MG63 (cell line): ENCODE measurements around the gene TBC1D22B. TPM values are rescaled to one million over a fixed set of nuclear protein-coding genes. Genes with fewer than 3 reads are reported as not detected.
"Not testable (repeated sequence)": the region's sequence is repeated elsewhere in the genome, so short reads cannot be mapped to it uniquely, and the experiment has no call there.

ENCODE experiments used
- DNase-seq: peaks from one replicate; pipeline ENCODE4 v3.0.0-alpha.2; 2020
- H3K27me3 ChIP-seq: fragments of 250-450 bp; sonication (Bioruptor Pico); 2 replicates; pipeline ENCODE4 v1.5.1; 2020; ENCODE audit warnings: mild to moderate bottlenecking, moderate library complexity
- H3K36me3 ChIP-seq: fragments of 250-450 bp; sonication (Bioruptor Pico); 2 replicates; pipeline ENCODE4 v1.5.1; 2020; ENCODE audit warnings: mild to moderate bottlenecking, moderate library complexity
- H3K4me3 ChIP-seq: fragments of 250-450 bp; sonication (Bioruptor Pico); 2 replicates; pipeline ENCODE4 v1.5.1; 2020; ENCODE audit warnings: mild to moderate bottlenecking, moderate library complexity
- H3K9me3 ChIP-seq: fragments of 250-450 bp; sonication (Bioruptor Pico); 2 replicates; pipeline ENCODE4 v1.5.1; 2020; ENCODE audit warnings: mild to moderate bottlenecking, moderate library complexity
- total RNA-seq: library from RNA; depleted of rRNA; stranded (reverse); fragments of >200 nt; shearing (Covaris generic); gene quantifications from 2 replicates; pipeline ENCODE4 v1.2.3, GENCODE V29; 2014; ENCODE audit warnings: low replicate concordance

The TBC1D22B gene
- total RNA-seq, 1 experiment from 2014 or later = 4.4 TPM

DNA sequence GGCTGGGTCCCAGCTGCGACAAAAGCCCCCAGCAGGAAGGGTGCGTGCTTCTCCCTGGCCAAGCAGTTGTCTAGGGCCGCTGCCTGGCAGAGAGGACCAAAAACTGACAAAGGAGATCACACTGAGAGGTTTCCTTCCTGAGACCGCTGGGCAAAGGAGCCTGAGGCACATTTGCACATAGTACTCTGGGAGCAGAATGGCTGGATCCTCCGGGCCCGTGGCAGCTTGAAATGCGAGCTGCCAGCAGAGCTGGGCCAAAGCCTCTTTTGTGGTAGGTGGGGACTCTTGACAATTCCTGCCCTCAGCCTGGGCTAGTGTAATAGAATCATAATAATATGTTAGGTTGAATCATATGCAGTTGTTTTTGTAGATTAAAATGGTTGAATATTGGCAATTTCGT, 63.1 kb downstream of the TBC1D22B start:
- Histone ChIP-seq H3K4me3 (no peak overlapping the region), H3K27me3 (no peaks in the 10 kb centered on the region), H3K36me3 (peaks cover 17% of the 10 kb centered on the region), H3K9me3 (no peaks in the 10 kb centered on the region)
- DNase-seq = no peak

DNA sequence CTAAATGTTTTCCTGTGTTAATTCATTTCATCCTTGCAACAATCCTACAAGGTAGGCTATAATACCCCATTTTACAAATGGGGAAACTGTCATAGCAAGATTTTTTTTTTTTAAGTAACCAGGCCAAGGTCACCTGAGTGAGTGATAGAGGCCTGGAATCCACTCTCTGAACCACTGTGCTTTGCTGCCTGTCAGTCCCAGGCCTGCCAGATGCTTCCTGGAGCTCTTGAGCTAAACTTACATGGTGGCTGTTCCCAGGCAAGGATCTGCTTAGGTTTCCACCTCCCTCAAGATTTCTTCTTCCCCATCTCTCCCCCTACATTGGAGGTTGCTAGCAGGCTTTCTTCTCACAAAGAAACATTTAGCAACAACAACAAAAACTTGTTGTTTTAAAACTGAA, 63.5 kb downstream of the TBC1D22B start:
- peaks cover 14% of the 10 kb centered on the region for H3K36me3 ChIP-seq
- no peaks in the 10 kb centered on the region for H3K9me3 ChIP-seq
- H3K4me3 ChIP-seq = no peak overlapping the region
- DNase-seq = no peak
- no peaks in the 10 kb centered on the region for H3K27me3 ChIP-seq

DNA sequence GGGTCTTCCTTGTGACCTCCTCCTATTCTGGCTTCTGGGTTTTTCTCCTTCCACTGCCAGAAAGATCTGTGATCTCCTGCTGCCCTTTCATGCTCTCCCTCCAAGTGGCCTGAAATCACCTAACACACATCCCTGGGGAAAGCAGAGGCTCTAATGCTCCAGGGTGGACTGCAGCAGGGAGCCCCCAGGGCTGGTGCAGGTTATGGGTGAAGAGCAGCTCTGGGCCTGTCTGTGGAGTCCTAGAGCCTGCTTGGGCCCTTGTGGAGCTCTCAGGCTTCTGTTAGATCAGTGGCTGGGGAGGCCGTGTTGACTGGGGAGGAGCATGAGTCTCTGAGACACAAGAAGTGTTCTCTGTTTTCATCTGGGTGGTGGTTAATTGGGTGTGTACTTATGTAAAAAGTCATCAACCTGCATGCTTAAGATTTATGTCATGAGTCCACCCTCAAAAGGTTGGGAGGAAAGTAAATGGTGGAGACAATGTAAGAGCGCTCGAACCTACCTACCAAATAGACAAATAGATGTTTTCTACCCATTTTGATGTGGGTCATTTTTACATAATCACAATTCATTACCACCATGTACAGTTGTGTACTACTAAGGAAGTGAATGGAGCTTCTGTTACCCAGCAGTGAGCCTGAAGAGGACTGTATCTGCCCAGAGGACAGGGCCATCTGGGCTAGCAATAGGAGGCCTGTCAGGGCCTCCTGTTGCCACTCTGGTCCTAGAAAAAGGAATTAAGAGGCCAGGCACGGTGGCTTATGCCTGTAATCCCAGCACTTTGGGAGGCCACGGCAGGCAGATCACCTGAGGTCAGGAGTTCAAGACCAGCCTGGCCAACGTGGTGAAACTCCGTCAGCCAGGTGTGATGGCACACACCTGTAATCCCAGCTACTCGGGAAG, 64.2 kb downstream of the TBC1D22B start:
- peaks cover 12% of the 10 kb centered on the region for H3K36me3 ChIP-seq
- H3K27me3 ChIP-seq = no peaks in the 10 kb centered on the region
- DNase-seq = no peak
- no peak overlapping the region for H3K4me3 ChIP-seq
- H3K9me3 ChIP-seq = no peaks in the 10 kb centered on the region

DNA sequence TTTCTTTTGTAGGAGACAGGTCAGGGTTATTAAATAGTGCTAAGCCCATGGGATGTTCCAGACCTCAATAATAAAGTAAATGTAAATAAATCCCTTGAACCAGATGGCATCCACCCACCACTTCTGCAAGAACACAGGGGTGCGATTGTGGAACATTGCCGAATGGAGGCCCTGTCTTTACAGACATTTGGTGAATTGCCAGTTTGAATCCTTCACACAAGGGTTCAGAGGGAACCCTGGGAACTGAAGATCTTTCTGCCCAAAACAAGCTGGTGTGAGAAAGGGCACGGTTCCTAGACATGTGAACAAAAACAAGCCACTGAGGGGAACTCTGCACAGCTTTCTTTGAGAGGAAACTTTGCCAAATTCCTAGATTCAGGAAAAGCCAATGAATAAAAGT, 66.0 kb downstream of the TBC1D22B start:
- Histone ChIP-seq H3K27me3 (no peaks in the 10 kb centered on the region), H3K36me3 (no peaks in the 10 kb centered on the region; the same call in 1 of the 2 replicates)
- no peak for DNase-seq

DNA sequence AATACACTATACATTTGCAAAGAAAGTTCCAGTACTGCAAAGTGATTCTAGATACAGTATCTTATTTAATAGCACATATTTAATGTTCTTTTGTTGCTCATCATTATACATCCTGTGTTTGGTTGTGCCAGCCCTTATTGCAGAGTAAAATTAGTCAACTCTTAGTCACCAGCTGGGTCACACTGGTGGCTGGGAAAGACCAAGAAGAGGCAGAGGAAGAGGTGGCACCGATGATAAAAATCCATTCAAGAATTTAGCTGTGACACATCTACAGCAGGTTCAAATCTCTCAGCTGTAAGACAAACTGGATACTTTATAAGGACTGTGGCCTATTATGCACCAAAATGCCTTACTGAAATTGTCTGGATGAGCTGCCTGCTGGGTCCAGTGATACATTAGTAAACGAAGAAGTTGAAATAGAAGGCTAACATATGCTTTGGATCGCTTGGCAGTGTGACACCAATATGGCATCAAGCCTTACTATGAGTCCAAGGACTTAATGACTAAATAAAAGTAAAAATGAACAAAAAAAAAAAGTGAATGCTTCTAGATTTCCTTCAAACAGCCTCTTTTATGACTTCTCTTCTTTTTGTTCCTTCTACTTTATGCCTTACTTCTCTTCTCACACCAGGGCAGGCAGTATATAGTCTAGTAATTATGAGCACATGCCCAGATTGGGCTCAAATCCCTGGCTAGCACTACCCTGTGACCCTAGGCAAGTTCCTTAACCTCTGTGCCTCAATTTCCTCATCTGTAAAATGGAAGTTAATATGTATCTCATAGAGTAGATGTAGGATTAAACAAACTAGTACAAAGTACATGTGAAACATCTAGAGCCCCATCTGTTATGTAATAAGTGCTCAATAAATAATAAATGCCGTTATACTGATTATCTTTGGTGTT, 66.8 kb downstream of the TBC1D22B start:
- H3K4me3 ChIP-seq = no peak overlapping the region
- H3K27me3 ChIP-seq = no peaks in the 10 kb centered on the region
- DNase-seq = peak; percentile 52
- no peaks in the 10 kb centered on the region for H3K9me3 ChIP-seq
- H3K36me3 ChIP-seq = no peaks in the 10 kb centered on the region; the same call in 1 of the 2 replicates

More for the DNA sequence above, 66.0 kb downstream of the TBC1D22B start:
- no peaks in the 10 kb centered on the region for H3K9me3 ChIP-seq
- H3K4me3 ChIP-seq = no peak overlapping the region

DNA sequence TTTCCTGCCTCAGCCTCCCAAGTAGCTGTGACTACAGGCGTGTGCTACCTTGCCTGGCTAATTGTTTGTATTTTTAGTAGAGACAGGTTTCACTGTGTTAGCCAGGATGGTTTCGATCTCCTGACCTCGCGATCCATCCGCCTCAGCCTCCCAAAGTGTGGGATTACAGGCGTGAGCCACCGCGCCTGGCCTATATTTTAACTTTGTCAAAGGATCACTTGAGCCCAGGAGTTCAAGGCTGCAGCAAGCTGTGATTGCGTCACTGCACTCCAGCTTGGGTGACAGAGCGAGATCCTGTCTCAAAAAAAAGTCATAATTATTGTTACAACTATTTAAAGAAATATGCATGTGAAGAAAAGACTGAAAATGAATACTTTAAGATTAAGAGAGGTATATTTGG, 72.8 kb downstream of the TBC1D22B start:
- not testable (repeated sequence) for H3K4me3 ChIP-seq, H3K9me3 ChIP-seq, H3K36me3 ChIP-seq, H3K27me3 ChIP-seq, DNase-seq

DNA sequence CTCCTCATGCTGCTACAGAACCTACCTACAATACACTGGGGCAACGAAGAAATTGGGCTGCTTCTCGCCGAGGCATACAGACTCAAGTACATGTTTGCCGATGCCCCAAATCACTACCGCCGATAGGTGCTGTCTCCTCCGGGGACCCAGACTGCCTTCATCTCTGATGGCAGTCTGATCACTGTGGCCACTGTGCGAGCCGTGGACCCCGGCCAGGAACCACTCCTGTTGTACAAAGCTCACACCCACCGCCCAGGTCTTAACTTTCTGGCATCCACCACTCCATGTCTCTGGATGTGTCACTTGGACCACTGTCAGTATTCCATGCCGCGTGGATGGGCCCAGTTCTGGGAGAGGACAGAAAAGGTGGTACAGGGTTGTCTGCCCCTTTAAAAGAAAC, 73.5 kb downstream of the TBC1D22B start:
- H3K9me3 ChIP-seq = no peaks in the 10 kb centered on the region
- DNase-seq = no peak
- H3K27me3 ChIP-seq = no peaks in the 10 kb centered on the region
- H3K4me3 ChIP-seq = no peak overlapping the region
- H3K36me3 ChIP-seq = no peaks in the 10 kb centered on the region

DNA sequence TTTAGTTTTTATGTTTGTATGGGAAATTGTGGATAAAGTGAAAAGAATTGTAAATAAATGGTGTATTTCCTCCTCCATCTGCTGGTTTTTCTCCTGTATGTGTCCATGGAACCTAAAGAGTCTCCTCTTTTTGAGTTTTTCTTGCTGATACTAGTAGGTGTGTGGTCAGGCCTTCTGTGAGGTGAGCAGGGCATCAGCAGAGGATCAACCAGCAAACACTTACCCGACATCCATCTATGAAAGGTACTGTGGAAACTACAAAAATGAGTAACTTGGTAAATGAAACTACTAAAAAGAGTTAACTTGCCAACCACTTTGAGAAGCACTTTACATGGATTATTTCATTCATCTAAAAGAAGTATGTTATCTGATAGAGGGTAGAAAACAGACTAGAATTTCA, 75.3 kb downstream of the TBC1D22B start:
- Histone ChIP-seq H3K9me3 (no peaks in the 10 kb centered on the region), H3K36me3 (no peaks in the 10 kb centered on the region), H3K27me3 (no peaks in the 10 kb centered on the region), H3K4me3 (no peak overlapping the region)
- DNase-seq = no peak

DNA sequence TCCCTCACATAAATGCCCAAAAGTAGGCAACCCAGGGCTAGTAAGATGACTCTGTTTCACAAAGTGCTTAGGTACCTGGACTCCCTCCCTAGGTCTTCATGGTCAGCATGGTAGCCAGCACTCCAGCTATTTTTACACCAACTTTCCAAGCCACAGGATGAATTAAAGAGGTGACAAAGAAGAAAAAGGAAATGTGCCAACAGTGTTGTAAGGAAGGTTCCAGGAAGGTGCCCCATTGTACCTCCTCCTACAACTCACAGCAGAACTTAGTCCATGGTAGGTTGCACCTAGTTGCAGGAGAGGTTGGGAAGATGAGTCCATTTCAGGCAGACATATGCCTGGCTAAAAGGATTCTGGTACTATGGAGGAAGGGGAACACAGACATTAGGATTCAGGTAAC, 76.5 kb downstream of the TBC1D22B start:
- H3K27me3 ChIP-seq = no peaks in the 10 kb centered on the region
- no peaks in the 10 kb centered on the region for H3K9me3 ChIP-seq
- no peaks in the 10 kb centered on the region for H3K36me3 ChIP-seq
- no peak overlapping the region for H3K4me3 ChIP-seq
- DNase-seq = no peak

DNA sequence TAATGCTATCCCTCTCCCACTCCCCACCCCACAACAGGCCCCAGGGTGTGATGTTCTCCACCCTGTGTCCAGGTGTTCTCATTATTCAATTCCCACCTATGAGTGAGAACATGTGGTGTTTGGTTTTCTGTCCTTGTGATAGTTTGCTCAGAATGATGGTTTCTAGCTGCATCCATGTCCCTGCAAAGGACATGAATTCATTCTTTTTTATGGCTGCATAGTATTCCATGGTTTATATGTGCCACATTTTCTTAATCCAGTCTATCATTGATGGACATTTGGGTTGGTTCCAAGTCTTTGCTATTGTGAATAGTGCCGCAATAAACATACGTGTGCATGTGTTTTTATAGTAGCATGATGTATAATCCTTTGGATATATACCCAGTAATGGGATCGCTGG, 80.7 kb downstream of the TBC1D22B start:
- not testable (repeated sequence) for H3K4me3 ChIP-seq, H3K27me3 ChIP-seq, H3K9me3 ChIP-seq, H3K36me3 ChIP-seq, DNase-seq

DNA sequence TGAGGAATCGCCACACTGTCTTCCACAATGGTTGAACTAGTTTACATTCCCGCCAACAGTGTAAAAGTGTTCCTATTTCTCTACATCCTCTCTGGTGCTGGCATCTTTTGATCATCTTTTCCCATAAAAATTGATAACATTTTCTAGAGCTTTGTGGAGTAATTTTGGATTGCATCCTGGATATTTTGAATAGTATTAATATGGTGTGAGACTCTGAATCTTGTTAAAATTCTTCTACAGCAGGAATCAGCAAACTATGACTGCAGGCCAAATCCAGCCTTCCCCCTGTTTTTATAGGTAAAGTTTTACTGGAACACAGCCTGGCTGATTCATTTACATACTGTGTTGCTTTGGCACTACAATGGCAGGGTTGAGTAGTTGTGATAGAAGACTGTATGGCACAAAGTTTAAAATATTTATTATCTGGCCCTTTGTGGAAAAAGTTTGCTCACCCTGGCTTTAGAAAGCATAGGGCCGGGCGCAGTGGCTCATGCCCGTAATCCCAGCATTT, 81.2 kb downstream of the TBC1D22B start:
- H3K27me3 ChIP-seq = no peaks in the 10 kb centered on the region
- no peaks in the 10 kb centered on the region for H3K9me3 ChIP-seq
- DNase-seq = no peak
- no peaks in the 10 kb centered on the region for H3K36me3 ChIP-seq
- no peak overlapping the region for H3K4me3 ChIP-seq

DNA sequence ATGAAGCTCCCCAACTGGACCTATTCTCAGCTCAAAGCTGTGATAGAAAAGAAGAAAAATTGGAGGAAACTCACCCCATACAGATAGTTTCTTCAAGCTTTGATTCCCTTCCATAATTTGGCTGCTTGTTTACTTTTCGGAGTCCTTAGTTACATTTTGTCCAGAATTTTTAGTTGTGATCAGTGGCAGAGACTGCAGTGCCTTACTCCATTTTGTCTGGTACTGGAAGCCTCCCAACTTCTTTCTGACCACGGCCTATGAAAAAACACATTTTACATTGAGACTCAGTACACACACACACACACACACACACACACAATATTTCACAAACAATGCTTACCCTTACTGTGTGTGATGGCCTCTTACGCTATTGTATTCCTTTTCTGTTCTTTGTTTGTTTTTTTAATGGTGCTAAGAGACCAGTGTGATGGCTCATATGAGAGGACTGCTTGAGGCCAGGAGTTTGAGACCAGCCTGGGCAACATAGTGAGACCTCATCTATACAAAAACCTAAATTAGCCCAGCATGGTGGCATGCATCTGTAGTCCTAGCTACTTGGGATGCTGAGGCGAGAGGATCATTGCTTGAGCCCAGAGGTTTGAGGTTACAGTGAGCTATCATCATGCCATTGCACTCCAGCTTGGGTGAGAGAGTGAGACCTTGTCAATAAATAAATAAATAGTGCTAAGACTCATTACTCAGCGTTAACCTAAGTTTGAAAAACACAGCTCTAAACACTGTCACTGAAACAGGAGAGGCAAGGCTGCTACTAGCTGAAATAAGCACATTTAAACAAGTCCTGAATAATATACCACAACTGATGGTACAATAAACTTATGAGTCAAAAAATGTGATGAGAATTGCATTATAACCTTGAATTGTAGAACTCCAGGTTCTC, 82.4 kb downstream of the TBC1D22B start:
- H3K4me3 ChIP-seq = no peak overlapping the region
- H3K36me3 ChIP-seq = no peaks in the 10 kb centered on the region
- DNase-seq = no peak

DNA sequence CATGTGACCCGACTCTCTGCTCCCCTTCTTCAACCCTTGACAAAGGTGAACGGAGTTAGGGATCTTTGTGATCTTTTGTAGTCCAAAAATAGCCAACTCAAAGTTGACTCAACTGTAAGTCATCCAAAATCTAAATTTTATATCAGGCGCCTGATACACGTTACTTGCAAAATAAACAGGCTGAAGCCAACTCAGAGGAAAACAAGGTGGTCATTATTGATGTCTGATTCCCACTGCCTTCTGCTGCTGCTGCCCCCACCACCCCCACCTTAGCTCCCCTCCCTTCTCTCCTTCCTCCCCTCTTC, 83.0 kb downstream of the TBC1D22B start:
- no peaks in the 10 kb centered on the region for H3K9me3 ChIP-seq
- DNase-seq = no peak
- no peaks in the 10 kb centered on the region for H3K36me3 ChIP-seq
- H3K27me3 ChIP-seq = no peaks in the 10 kb centered on the region
- no peak overlapping the region for H3K4me3 ChIP-seq

More for the DNA sequence above, 82.4 kb downstream of the TBC1D22B start:
- Histone ChIP-seq H3K9me3 (no peaks in the 10 kb centered on the region), H3K27me3 (no peaks in the 10 kb centered on the region)

DNA sequence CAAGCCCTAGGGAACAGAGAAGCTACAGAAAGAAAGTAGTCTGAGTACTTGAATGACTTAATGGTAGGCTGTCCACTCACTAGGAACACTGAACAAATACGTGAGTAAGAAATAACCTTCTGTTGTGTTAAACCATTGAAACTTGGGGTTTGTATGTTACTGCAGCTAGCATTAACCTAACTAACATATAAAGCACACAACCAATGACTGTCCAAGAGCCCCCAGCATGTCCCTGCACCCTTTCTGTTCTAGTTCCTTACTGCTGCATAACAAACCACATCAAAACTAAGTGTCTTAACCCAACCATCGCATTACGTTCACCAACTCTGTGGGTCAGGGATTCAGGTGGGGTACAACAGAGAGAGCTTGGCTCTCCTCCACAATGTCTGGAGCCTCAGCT, 85.7 kb downstream of the TBC1D22B start:
- no peak for DNase-seq
- Histone ChIP-seq H3K9me3 (no peaks in the 10 kb centered on the region), H3K36me3 (no peaks in the 10 kb centered on the region), H3K27me3 (no peaks in the 10 kb centered on the region), H3K4me3 (no peak overlapping the region)

DNA sequence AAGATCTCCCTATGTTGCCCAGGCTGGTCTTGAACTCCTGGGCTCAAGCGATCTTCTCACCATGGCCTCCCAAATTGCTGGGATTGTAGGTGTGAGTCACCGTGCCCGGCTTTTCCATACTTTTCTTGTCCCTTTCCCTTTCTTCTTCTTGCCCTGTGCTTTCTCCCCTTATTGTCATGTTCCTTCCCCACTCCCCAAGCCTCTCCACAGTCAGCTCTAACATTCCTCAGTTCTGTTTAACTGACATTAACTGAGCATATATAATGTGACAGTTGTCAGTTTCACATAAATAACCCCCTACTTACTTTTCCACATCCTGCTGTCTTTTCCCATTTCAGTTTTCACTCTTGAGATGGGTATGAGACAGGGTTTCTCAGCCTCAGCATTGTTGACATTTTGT, 86.7 kb downstream of the TBC1D22B start:
- Histone ChIP-seq H3K4me3 (no peak overlapping the region), H3K36me3 (no peaks in the 10 kb centered on the region), H3K9me3 (no peaks in the 10 kb centered on the region), H3K27me3 (no peaks in the 10 kb centered on the region)
- no peak for DNase-seq

DNA sequence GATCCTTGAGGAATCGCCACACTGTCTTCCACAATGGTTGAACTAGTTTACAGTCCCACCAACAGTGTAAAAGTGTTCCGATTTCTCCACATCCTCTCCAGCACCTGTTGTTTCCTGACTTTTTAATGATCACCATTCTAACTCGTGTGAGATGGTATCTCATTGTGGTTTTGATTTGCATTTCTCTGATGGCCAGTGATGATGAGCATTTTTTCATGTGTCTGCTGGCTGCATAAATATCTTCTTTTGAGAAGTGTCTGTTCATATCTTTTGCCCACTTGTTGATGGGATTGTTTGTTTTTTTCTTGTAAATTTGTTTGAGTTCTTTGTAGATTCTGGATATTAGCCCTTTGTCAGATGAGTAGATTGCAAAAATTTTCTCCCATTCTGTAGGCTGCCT, 88.2 kb downstream of the TBC1D22B start:
- not testable (repeated sequence) for H3K27me3 ChIP-seq, H3K4me3 ChIP-seq, H3K9me3 ChIP-seq, H3K36me3 ChIP-seq, DNase-seq

DNA sequence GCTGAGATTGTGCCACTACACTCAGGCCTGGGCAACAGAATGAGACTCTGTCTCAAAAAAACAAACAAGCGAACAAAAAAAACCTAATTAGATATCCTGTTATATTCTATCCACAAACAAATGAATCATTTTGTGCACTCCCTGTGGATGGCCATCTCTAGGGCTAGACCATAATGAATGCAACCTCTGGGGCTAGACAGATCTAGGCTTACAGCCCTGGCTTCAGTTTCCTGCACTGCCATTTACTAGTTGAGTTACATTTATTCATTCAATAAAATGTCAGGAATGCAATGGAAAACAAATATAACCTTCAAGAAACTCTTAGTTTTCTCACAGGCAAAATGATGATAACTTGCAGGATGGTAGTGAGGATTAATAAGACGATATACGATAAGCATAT, 89.6 kb downstream of the TBC1D22B start:
- Histone ChIP-seq H3K9me3 (no peaks in the 10 kb centered on the region), H3K27me3 (no peaks in the 10 kb centered on the region), H3K4me3 (no peak overlapping the region), H3K36me3 (no peaks in the 10 kb centered on the region)
- DNase-seq = no peak
